Measurements from ENCODE around the gene CNTN5. TPM values are rescaled to one million over a fixed set of nuclear protein-coding genes. Genes with fewer than 3 reads are reported as not detected.

The CNTN5 gene
- total RNA-seq, 2 donors from 2014 or later, result not detected

- Mint-ChIP-seq H3K9me3 (peaks cover 6% of the 10 kb centered on the region), H3K4me1 (no peaks in the 10 kb centered on the region), H3K27ac (no peak overlapping the region), H3K36me3 (ENCODE audit: low read depth) (no peaks in the 10 kb centered on the region), H3K4me3 (no peak overlapping the region), H3K27me3 (no peaks in the 10 kb centered on the region)
- no peak for ATAC-seq (replicated peaks)
Observed at GRCh38 chr11:100303897-100304296, 1283.1 kb downstream of the CNTN5 start.

- no peak for ATAC-seq (replicated peaks)
- H3K27me3 Mint-ChIP-seq, result no peaks in the 10 kb centered on the region
- H3K36me3 Mint-ChIP-seq (ENCODE audit: low read depth), result no peaks in the 10 kb centered on the region
- H3K9me3 Mint-ChIP-seq, result peaks cover 16% of the 10 kb centered on the region
- H3K4me3 Mint-ChIP-seq, result no peak overlapping the region
- H3K4me1 Mint-ChIP-seq, result no peaks in the 10 kb centered on the region
- no peak overlapping the region for H3K27ac Mint-ChIP-seq
Observed at GRCh38 chr11:100308202-100308601, 1287.5 kb downstream of the CNTN5 start.

GRCh38 chr11:100315946-100316345 lies 1295.2 kb downstream of the CNTN5 start:
- Mint-ChIP-seq H3K4me1 (no peaks in the 10 kb centered on the region), H3K9me3 (peaks cover 23% of the 10 kb centered on the region), H3K27ac (no peak overlapping the region), H3K27me3 (no peaks in the 10 kb centered on the region), H3K4me3 (no peak overlapping the region), H3K36me3 (ENCODE audit: low read depth) (no peaks in the 10 kb centered on the region)
- ATAC-seq (replicated peaks), result no peak

- Mint-ChIP-seq H3K9me3 (peaks cover 17% of the 10 kb centered on the region), H3K27me3 (no peaks in the 10 kb centered on the region), H3K4me1 (no peaks in the 10 kb centered on the region), H3K36me3 (ENCODE audit: low read depth) (no peaks in the 10 kb centered on the region), H3K4me3 (no peak overlapping the region), H3K27ac (no peak overlapping the region)
- no peak for ATAC-seq (replicated peaks)
Observed at GRCh38 chr11:100316952-100317351, 1296.2 kb downstream of the CNTN5 start.

- no peaks in the 10 kb centered on the region for H3K27me3 Mint-ChIP-seq
- H3K4me3 Mint-ChIP-seq, result no peak overlapping the region
- H3K36me3 Mint-ChIP-seq (ENCODE audit: low read depth), result no peaks in the 10 kb centered on the region
- peaks cover 9% of the 10 kb centered on the region for H3K9me3 Mint-ChIP-seq
- ATAC-seq (replicated peaks), result no peak
- no peaks in the 10 kb centered on the region for H3K4me1 Mint-ChIP-seq
- H3K27ac Mint-ChIP-seq, result no peak overlapping the region
Observed at GRCh38 chr11:100319691-100320090, 1298.9 kb downstream of the CNTN5 start.

GRCh38 chr11:100328626-100329340 lies 1308.0 kb downstream of the CNTN5 start:
- Mint-ChIP-seq H3K4me3 (no peak overlapping the region), H3K27me3 (no peaks in the 10 kb centered on the region), H3K36me3 (ENCODE audit: low read depth) (no peaks in the 10 kb centered on the region), H3K27ac (no peak overlapping the region), H3K4me1 (no peaks in the 10 kb centered on the region), H3K9me3 (peaks cover 26% of the 10 kb centered on the region)
- no peak for ATAC-seq (replicated peaks)

GRCh38 chr11:100329352-100329751 lies 1308.6 kb downstream of the CNTN5 start:
- no peaks in the 10 kb centered on the region for H3K27me3 Mint-ChIP-seq
- no peaks in the 10 kb centered on the region for H3K36me3 Mint-ChIP-seq (ENCODE audit: low read depth)
- no peak for ATAC-seq (replicated peaks)
- no peaks in the 10 kb centered on the region for H3K4me1 Mint-ChIP-seq
- H3K27ac Mint-ChIP-seq, result no peak overlapping the region
- peaks cover 26% of the 10 kb centered on the region for H3K9me3 Mint-ChIP-seq
- no peak overlapping the region for H3K4me3 Mint-ChIP-seq

GRCh38 chr11:100336873-100337272 lies 1316.1 kb downstream of the CNTN5 start:
- H3K27me3 Mint-ChIP-seq, result no peaks in the 10 kb centered on the region
- no peaks in the 10 kb centered on the region for H3K36me3 Mint-ChIP-seq (ENCODE audit: low read depth)
- H3K9me3 Mint-ChIP-seq, result peaks cover 17% of the 10 kb centered on the region
- H3K4me1 Mint-ChIP-seq, result no peaks in the 10 kb centered on the region
- H3K27ac Mint-ChIP-seq, result no peak overlapping the region
- ATAC-seq (replicated peaks), result no peak
- no peak overlapping the region for H3K4me3 Mint-ChIP-seq

GRCh38 chr11:100338144-100338840 lies 1317.5 kb downstream of the CNTN5 start:
- peaks cover 17% of the 10 kb centered on the region for H3K9me3 Mint-ChIP-seq
- ATAC-seq (replicated peaks), result no peak
- H3K27me3 Mint-ChIP-seq, result no peaks in the 10 kb centered on the region
- H3K27ac Mint-ChIP-seq, result no peak overlapping the region
- H3K4me1 Mint-ChIP-seq, result no peaks in the 10 kb centered on the region
- H3K4me3 Mint-ChIP-seq, result no peak overlapping the region
- no peaks in the 10 kb centered on the region for H3K36me3 Mint-ChIP-seq (ENCODE audit: low read depth)

- Mint-ChIP-seq H3K9me3 (peaks cover 20% of the 10 kb centered on the region), H3K27me3 (no peaks in the 10 kb centered on the region), H3K4me1 (no peaks in the 10 kb centered on the region), H3K4me3 (no peak overlapping the region), H3K36me3 (ENCODE audit: low read depth) (no peaks in the 10 kb centered on the region), H3K27ac (no peak overlapping the region)
- no peak for ATAC-seq (replicated peaks)
Observed at GRCh38 chr11:100340466-100341319, 1319.9 kb downstream of the CNTN5 start.

- Mint-ChIP-seq H3K4me1 (no peaks in the 10 kb centered on the region), H3K36me3 (ENCODE audit: low read depth) (no peaks in the 10 kb centered on the region), H3K4me3 (no peak overlapping the region), H3K27ac (no peak overlapping the region), H3K27me3 (no peaks in the 10 kb centered on the region), H3K9me3 (peaks cover 13% of the 10 kb centered on the region)
- ATAC-seq (replicated peaks), result no peak
Observed at GRCh38 chr11:100353083-100353482, 1332.3 kb downstream of the CNTN5 start.

- Mint-ChIP-seq H3K4me1 (no peaks in the 10 kb centered on the region), H3K27me3 (no peaks in the 10 kb centered on the region), H3K4me3 (no peak overlapping the region), H3K36me3 (ENCODE audit: low read depth) (no peaks in the 10 kb centered on the region), H3K9me3 (peaks cover 6% of the 10 kb centered on the region), H3K27ac (no peak overlapping the region)
- ATAC-seq (replicated peaks), result no peak
Observed at GRCh38 chr11:100354736-100355135, 1334.0 kb downstream of the CNTN5 start.

- no peaks in the 10 kb centered on the region for H3K4me1 Mint-ChIP-seq
- H3K36me3 Mint-ChIP-seq (ENCODE audit: low read depth), result no peaks in the 10 kb centered on the region
- peaks cover 5% of the 10 kb centered on the region for H3K9me3 Mint-ChIP-seq
- ATAC-seq (replicated peaks), result no peak
- no peak overlapping the region for H3K4me3 Mint-ChIP-seq
- no peaks in the 10 kb centered on the region for H3K27me3 Mint-ChIP-seq
- H3K27ac Mint-ChIP-seq, result no peak overlapping the region
Observed at GRCh38 chr11:100356035-100356434, 1335.3 kb downstream of the CNTN5 start.

GRCh38 chr11:100359281-100359680 lies 1338.5 kb downstream of the CNTN5 start:
- Mint-ChIP-seq H3K4me1 (no peaks in the 10 kb centered on the region), H3K36me3 (ENCODE audit: low read depth) (no peaks in the 10 kb centered on the region), H3K27ac (no peak overlapping the region), H3K4me3 (no peak overlapping the region), H3K9me3 (peaks cover 6% of the 10 kb centered on the region), H3K27me3 (no peaks in the 10 kb centered on the region)
- ATAC-seq (replicated peaks), result no peak
